Endodermal cell (in vitro differentiated cells): Measurements from ENCODE around the gene KIAA0825. TPM values are rescaled to one million over a fixed set of nuclear protein-coding genes. Genes with fewer than 3 reads are reported as not detected.

ENCODE experiments used
- DNase-seq: peaks from one replicate; pipeline ENCODE4 v3.0.0-alpha.2; 2017
- H3K27ac ChIP-seq: 2 replicates; pipeline ENCODE4 v1.5.1; 2013; ENCODE audit warnings: mild to moderate bottlenecking, low read depth, low read length, moderate library complexity
- H3K27me3 ChIP-seq: 2 replicates; pipeline ENCODE4 v1.6.1; 2013; ENCODE audit warnings: mild to moderate bottlenecking, low read length, moderate library complexity; ENCODE audit not compliant: insufficient read depth, control insufficient read depth, poor library complexity, severe bottlenecking
- H3K36me3 ChIP-seq: 2 replicates; pipeline ENCODE4 v1.7.0; 2013; ENCODE audit warnings: mild to moderate bottlenecking, low read length, moderate library complexity; ENCODE audit not compliant: control insufficient read depth, insufficient read depth
- H3K4me1 ChIP-seq: one replicate; pipeline ENCODE4 v1.7.0; 2013; ENCODE audit warnings: low read length; ENCODE audit not compliant: control insufficient read depth, insufficient read depth
- H3K4me3 ChIP-seq: 2 replicates; pipeline ENCODE4 v1.5.1; 2013; ENCODE audit warnings: mild to moderate bottlenecking, low read length, moderate library complexity
- H3K9ac ChIP-seq: 2 replicates; pipeline ENCODE4 v1.6.1; 2013; ENCODE audit warnings: mild to moderate bottlenecking, low read length, moderate library complexity; ENCODE audit not compliant: poor library complexity, severe bottlenecking; ENCODE audit errors: extremely low read depth
- H3K9me3 ChIP-seq: 2 replicates; pipeline ENCODE4 v1.6.1; 2013; ENCODE audit warnings: mild to moderate bottlenecking, low read length, moderate library complexity; ENCODE audit not compliant: control insufficient read depth
- H3K27ac Mint-ChIP-seq: 2 replicates; pipeline ENCODE4 v1.8.0; 2020; ENCODE audit warnings: mixed read lengths
- H3K27me3 Mint-ChIP-seq: 2 replicates; pipeline ENCODE4 v1.8.0; 2021; ENCODE audit warnings: mild to moderate bottlenecking, mixed read lengths; ENCODE audit not compliant: insufficient read depth
- H3K36me3 Mint-ChIP-seq: 2 replicates; pipeline ENCODE4 v1.8.0; 2020; ENCODE audit warnings: low read depth, mixed read lengths
- H3K4me1 Mint-ChIP-seq: 2 replicates; pipeline ENCODE4 v1.8.0; 2020; ENCODE audit warnings: mixed read lengths
- H3K4me3 Mint-ChIP-seq: 2 replicates; pipeline ENCODE4 v1.8.0; 2020; ENCODE audit warnings: mild to moderate bottlenecking, moderate library complexity, mixed read lengths
- H3K9me3 Mint-ChIP-seq: 2 replicates; pipeline ENCODE4 v1.8.0; 2020; ENCODE audit warnings: mild to moderate bottlenecking, mixed read lengths
- whole genome bisulfite sequencing, 2 experiments: methylation state at CpG; one replicate each; pipeline versions ENCODE4 v1.1.5 to v1.1.7; 2013; ENCODE audit warnings: missing lambda C conversion rate in 2 of 2, mixed read lengths in 1 of 2; ENCODE audit not compliant: insufficient coverage in 1 of 2, insufficient read length in 1 of 2; 5-methylcytosine and 5-hydroxymethylcytosine counted together
- total RNA-seq, 2 donors: library from RNA; stranded (reverse); fragmentation: NEBNext Ultra II Directional in 1 of 2; extraction: Animal tissue kit (Norgen Biotek cat#: 25700) in 1 of 2; gene quantifications; 2 replicates in 1 of 2; 3 replicates in 1 of 2; pipeline ENCODE4 v1.2.1, GENCODE V29; 2021
- TF ChIP-seq, protein P1 (sequence below): fragments of 200-600 bp; sonication (generic); conservative IDR thresholded peaks from 2 replicates; pipeline ENCODE4 v1.5.0; 2021; ENCODE audit warnings: antibody characterized with exemption, mild to moderate bottlenecking

Gene KIAA0825
- total RNA-seq, 2 donors from 2014 or later, result 2.6 to 3.1 TPM

DNA sequence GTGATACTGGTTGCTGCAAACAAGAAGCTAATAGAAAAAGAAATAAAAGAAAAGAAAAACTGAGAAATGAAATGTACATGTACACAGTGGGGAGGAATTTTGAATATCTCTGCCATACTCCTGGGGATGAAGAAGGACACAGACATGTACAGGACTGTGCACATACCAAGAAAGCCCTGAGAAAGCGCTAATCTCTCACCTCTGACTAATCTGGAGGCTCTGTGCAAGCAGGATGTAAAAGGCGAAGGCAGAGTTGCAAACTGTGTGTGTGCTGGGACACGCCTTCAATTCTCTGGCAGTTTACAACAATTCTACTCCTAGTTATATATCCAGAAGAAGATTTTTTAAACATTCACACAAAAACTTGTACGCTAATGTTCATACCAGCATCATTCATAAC lies 211.4 kb downstream of the KIAA0825 start:
- H3K9me3 Mint-ChIP-seq, result peaks cover 5% of the 10 kb centered on the region
- Histone ChIP-seq H3K27ac (no peak overlapping the region), H3K4me3 (no peak overlapping the region), H3K4me1 (no peaks in the 10 kb centered on the region), H3K27me3 (no peaks in the 10 kb centered on the region), H3K36me3 (no peaks in the 10 kb centered on the region), H3K9me3 (no peaks in the 10 kb centered on the region), H3K9ac (no peak overlapping the region)
- 98 to 100% methylated on average over 1 to 4 of the region's 4 CpGs for WGBS, 2 experiments
- H3K4me3 Mint-ChIP-seq, result no peak overlapping the region
- peaks cover 13% of the 10 kb centered on the region for H3K4me1 Mint-ChIP-seq
- TF ChIP-seq, protein P1, sequence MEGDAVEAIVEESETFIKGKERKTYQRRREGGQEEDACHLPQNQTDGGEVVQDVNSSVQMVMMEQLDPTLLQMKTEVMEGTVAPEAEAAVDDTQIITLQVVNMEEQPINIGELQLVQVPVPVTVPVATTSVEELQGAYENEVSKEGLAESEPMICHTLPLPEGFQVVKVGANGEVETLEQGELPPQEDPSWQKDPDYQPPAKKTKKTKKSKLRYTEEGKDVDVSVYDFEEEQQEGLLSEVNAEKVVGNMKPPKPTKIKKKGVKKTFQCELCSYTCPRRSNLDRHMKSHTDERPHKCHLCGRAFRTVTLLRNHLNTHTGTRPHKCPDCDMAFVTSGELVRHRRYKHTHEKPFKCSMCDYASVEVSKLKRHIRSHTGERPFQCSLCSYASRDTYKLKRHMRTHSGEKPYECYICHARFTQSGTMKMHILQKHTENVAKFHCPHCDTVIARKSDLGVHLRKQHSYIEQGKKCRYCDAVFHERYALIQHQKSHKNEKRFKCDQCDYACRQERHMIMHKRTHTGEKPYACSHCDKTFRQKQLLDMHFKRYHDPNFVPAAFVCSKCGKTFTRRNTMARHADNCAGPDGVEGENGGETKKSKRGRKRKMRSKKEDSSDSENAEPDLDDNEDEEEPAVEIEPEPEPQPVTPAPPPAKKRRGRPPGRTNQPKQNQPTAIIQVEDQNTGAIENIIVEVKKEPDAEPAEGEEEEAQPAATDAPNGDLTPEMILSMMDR, result no peak
- H3K27me3 Mint-ChIP-seq, result no peaks in the 10 kb centered on the region
- H3K27ac Mint-ChIP-seq, result no peak overlapping the region
- peaks cover under 1% of the 10 kb centered on the region for H3K36me3 Mint-ChIP-seq
- no peak for DNase-seq

DNA sequence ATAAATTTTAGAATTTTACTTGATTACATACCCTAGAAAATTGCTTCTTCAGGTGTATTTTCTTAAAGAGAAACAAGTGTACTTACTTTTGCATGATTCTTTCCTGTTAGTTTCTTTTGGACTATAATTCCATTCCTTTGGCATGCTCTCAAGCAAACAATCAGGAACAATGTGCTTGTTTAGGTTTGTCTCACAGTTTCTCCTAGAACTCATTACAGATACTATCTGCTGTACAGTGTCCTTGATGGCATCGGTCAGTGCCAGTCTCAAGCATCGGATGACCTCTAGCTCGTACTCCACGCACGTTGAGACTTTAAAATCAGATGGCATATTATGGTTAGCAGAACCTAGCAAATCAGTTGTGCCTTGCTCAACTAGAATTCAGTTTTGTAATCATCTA lies 214.9 kb downstream of the KIAA0825 start:
- no peaks in the 10 kb centered on the region for H3K4me1 ChIP-seq
- no peak for DNase-seq
- no peak overlapping the region for H3K4me3 Mint-ChIP-seq
- H3K27me3 ChIP-seq, result no peaks in the 10 kb centered on the region
- H3K9me3 Mint-ChIP-seq, result no peaks in the 10 kb centered on the region
- no peaks in the 10 kb centered on the region for H3K36me3 Mint-ChIP-seq
- H3K36me3 ChIP-seq, result no peaks in the 10 kb centered on the region
- H3K27ac ChIP-seq, result no peak overlapping the region
- H3K4me3 ChIP-seq, result no peak overlapping the region
- 91 to 98% methylated on average over 5 of the region's 5 CpGs for WGBS, 2 experiments
- H3K27me3 Mint-ChIP-seq, result no peaks in the 10 kb centered on the region
- TF ChIP-seq, protein P1, result no peak
- H3K27ac Mint-ChIP-seq, result no peak overlapping the region
- peaks cover 17% of the 10 kb centered on the region for H3K4me1 Mint-ChIP-seq
- no peaks in the 10 kb centered on the region for H3K9me3 ChIP-seq
- H3K9ac ChIP-seq, result no peak overlapping the region

DNA sequence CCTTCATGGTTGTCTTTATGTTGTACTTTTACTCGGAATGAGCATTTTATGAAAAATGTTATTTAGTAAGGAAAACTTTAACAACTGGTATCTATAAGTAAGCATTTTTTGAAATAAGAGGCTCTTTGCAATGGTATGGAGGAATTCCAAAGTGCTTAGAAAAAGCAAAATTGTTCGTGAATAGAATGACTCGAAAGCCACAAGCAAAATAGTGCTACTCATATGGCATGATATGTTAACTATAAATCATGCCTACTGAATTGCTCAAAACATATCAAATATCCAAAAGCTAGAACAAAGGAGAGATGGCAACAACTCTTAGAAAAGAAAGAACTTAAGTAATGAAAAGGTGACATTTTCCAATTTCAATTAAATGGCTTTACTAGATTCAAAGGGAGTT lies 216.3 kb downstream of the KIAA0825 start:
- H3K36me3 ChIP-seq, result no peaks in the 10 kb centered on the region
- TF ChIP-seq, protein P1, result no peak
- no peak overlapping the region for H3K4me3 ChIP-seq
- Mint-ChIP-seq H3K4me3 (no peak overlapping the region), H3K36me3 (no peaks in the 10 kb centered on the region), H3K27ac (no peak overlapping the region), H3K27me3 (no peaks in the 10 kb centered on the region), H3K9me3 (peaks cover 4% of the 10 kb centered on the region), H3K4me1 (peaks cover 17% of the 10 kb centered on the region)
- no peak for DNase-seq
- WGBS, 2 experiments, result 89 to 100% methylated on average over 1 to 3 of the region's 3 CpGs
- H3K27ac ChIP-seq, result no peak overlapping the region
- no peak overlapping the region for H3K9ac ChIP-seq
- no peaks in the 10 kb centered on the region for H3K27me3 ChIP-seq
- peaks cover 6% of the 10 kb centered on the region for H3K9me3 ChIP-seq
- H3K4me1 ChIP-seq, result no peaks in the 10 kb centered on the region
